NCI-H1417 (cell line): ENCODE data around the gene RPL15.
"Not testable (repeated sequence)": the region's sequence is repeated elsewhere in the genome, so short reads cannot be mapped to it uniquely, and the experiment has no call there.

Experiments used
- DNase-seq, 3 experiments: peaks; one replicate each; lab custom pipeline; 2025; lab: John Stamatoyannopoulos, UW

RPL15 gene

GRCh38 chr3:23916886-23917678 lies at the start of gene RPL15, which contains the start of gene NKIRAS1:
Gene RPL15, plus strand, starts transcription at chr3:23917132. Its CDS starts 728 bp downstream, at chr3:23917860.
Gene NKIRAS1, minus strand, starts transcription at chr3:23916990. Its CDS starts 6,086 bp downstream, at chr3:23910904.
- DNase-seq, result peak; percentile 89 to 96 (median 91)

- peak in 1 of 3 experiments; percentile 1 for DNase-seq
These were observed 49.5 kb upstream of the RPL15 start for GRCh38 chr3:23867400-23867799.

- DNase-seq, result no peak
These were observed 49.1 kb upstream of the RPL15 start for GRCh38 chr3:23867838-23868237.

- no peak for DNase-seq
These were observed 46.8 kb upstream of the RPL15 start for GRCh38 chr3:23869977-23870662.

GRCh38 chr3:23870663-23871043 lies 46.3 kb upstream of the RPL15 start:
- DNase-seq, result not testable (repeated sequence)

- DNase-seq, result not testable (repeated sequence)
These were observed 45.6 kb upstream of the RPL15 start for GRCh38 chr3:23871361-23871760.

GRCh38 chr3:23872330-23872729 lies 44.6 kb upstream of the RPL15 start:
- no peak for DNase-seq

GRCh38 chr3:23873941-23874340 lies 43.0 kb upstream of the RPL15 start:
- no peak for DNase-seq

GRCh38 chr3:23874359-23875112 lies 42.4 kb upstream of the RPL15 start:
- DNase-seq, result no peak

- no peak for DNase-seq
These were observed 41.7 kb upstream of the RPL15 start for GRCh38 chr3:23875113-23875725.

- DNase-seq, result no peak
These were observed 40.0 kb upstream of the RPL15 start for GRCh38 chr3:23876923-23877322.

GRCh38 chr3:23877329-23877980 lies 39.5 kb upstream of the RPL15 start:
- no peak for DNase-seq

GRCh38 chr3:23879485-23879884 lies 37.4 kb upstream of the RPL15 start:
- DNase-seq, result no peak

GRCh38 chr3:23880703-23881339 lies 36.1 kb upstream of the RPL15 start:
- DNase-seq, result peak in 1 of 3 experiments; percentile 9

GRCh38 chr3:23881993-23882392 lies 34.9 kb upstream of the RPL15 start:
- not testable (repeated sequence) for DNase-seq

GRCh38 chr3:23882487-23882918 lies 34.4 kb upstream of the RPL15 start:
- no peak for DNase-seq

- DNase-seq, result peak in 1 of 3 experiments; percentile 2
These were observed 32.5 kb upstream of the RPL15 start for GRCh38 chr3:23884481-23884880.

- no peak for DNase-seq
These were observed 31.7 kb upstream of the RPL15 start for GRCh38 chr3:23885210-23885609.

- no peak for DNase-seq
These were observed 30.6 kb upstream of the RPL15 start for GRCh38 chr3:23886311-23886710.

GRCh38 chr3:23888617-23889228 lies 28.2 kb upstream of the RPL15 start:
- peak in 2 of 3 experiments; percentile 1 to 32 for DNase-seq
